NCI-H2171 (cell line): ENCODE results near the gene CCDC83.
"Not testable (repeated sequence)": the region's sequence is repeated elsewhere in the genome, so short reads cannot be mapped to it uniquely, and the experiment has no call there.

ENCODE experiments used
- DNase-seq: peaks from one replicate; lab custom pipeline; 2025; lab: John Stamatoyannopoulos, UW

CCDC83 gene

DNA sequence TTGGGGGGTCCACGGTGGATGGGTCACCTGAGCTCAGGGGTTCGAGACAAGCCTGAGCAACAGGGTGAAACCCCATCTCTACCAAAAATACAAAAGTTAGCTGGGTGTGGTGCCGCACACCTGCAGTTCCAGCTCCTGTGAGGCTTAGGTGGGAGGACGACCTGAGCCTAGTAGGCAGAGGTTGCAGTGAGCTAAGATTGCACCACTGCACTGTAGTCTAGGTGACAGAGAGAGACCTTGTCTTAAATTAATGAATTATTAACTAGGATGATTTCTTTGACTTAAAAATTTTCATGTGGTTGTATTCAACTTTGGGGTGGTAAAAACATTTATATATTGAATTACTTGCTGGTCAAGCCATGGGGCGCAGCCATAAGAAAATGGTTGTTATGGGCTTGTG is 33.9 kb downstream of the CCDC83 start:
- no peak for DNase-seq

DNA sequence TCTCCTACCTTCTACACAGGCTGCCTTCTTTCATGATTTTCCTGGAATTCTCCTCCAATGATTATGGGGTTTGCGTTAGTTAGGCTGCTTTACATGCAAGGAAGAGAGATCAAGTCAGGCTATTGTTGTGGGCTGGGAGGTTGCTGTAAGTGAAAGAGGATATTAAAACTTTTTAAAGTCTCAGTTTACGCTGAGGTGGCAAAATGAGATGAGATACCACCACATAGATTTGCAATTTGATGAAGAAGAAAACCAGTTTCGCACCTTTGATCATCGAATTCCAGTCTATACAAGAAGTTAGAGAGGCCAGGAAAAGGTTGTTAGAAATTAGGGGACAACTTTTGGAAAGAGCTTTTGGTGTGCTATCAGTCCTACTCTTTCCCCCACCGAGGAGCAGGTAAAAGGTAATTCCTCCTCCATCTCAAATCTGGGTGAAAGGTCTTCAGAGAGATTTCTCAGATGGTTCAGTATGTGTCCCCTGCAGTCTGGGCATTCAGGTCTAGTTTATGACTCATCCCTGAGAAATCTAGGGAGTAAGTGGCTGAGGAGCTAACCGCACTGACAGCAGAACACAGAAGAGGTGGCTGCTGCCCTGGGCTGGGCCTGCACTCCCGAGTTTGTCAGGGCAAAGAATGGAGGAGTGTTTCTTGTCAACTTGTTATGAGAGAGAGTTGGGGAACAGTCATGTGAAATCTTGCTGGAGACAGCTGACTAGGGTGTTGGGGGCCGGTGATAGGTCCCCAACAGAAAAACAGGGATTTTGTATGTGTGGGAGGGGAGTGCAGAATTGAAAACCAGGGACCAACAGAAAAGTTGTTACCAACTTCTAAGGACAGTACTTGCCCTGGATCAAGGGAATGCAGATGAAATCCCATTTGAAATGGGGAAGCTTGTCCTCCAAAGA is 34.7 kb downstream of the CCDC83 start:
- DNase-seq, result no peak

DNA sequence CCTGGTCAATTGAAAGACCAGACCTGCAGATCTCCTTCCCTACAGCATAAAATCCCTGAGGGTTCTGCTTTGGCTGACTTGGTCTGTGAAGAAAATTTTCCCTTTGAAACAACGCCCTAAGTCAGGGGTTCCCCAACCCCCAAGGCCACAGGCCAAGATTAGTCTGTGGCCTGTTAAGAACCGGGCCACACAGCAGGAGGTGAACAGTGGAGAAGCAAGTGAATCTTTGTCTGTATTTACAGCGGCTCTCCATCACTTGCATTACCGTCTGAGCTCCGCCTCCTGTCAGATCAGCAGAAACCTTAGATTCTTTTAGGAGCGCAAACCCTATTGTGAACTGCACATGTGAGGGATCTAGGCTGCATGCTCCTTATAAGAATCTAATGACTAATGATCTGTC is 38.2 kb downstream of the CCDC83 start:
- no peak for DNase-seq

DNA sequence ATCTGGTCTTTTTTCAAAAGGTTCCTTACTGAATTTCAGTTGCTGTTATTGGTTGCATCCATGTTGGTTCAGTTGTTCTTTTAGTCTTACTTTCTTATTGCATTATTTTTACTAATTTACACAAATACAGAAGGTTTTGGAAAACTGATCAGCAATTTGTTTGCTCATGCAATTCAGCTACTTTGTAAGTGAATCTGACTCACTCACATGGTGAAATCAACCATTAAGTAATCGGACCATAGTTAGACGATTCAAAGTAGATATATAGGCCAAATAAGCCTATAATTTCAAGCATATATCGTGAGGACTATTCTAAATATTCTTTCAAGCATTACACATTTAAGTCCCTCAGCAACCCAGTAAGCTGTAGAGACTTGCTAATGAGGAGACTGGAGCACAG is 41.7 kb downstream of the CCDC83 start:
- DNase-seq, result no peak

DNA sequence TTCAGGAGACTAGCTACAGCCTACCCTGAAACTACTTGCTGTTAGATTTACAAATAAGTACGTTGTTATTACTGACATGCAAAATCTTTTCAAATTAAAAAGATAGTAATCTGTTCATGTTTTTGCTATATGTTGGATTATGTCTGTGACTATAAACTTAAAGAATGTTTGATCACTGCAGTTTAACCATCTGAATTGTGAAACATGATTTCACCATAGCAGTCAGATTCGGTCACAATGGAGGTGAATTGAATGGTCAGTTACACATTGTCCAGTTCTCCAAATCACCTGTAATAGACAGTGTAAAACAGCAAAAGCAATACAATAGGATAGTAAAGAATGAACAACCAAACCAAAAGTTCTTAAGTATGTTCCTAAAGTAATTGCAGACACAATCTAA is 43.3 kb downstream of the CCDC83 start:
- DNase-seq, result no peak

DNA sequence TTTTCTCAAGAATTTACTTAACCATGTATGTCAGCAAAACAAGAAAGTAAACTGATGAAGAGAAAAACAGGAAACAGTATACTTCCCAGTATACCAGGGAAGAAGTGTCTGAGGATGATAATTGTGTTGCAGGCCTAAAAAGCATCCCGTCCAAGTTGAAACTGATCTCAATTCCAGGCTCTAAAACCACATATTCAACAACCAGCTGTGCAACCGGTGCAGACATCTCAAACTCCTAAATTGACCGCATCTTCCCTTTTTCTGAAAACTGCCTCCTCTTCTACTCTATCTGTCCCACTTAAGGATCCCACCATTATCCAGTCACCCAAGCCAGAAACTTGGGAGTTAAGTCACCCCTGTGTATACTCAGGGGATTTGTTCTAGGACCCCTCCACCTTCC is 47.2 kb downstream of the CCDC83 start:
- DNase-seq, result no peak

DNA sequence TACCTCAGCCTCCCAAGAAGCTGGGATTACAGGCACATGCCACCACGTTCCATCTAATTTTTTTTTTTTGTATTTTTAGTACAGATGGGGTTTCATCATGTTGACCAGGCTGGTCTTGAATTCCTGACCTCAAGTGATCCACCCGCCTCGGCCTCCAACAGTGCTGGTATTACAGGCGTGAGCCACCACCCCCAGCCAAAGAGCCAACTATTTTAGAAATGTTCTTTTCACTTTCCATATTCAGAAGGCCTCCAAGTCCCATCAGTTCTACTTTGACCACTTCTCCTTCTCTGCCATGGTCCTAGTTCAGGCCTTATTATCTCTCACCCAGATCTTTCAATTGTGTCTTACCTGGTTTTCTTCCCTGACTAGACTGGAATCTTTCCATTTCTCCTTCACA is 48.2 kb downstream of the CCDC83 start:
- DNase-seq, result no peak

DNA sequence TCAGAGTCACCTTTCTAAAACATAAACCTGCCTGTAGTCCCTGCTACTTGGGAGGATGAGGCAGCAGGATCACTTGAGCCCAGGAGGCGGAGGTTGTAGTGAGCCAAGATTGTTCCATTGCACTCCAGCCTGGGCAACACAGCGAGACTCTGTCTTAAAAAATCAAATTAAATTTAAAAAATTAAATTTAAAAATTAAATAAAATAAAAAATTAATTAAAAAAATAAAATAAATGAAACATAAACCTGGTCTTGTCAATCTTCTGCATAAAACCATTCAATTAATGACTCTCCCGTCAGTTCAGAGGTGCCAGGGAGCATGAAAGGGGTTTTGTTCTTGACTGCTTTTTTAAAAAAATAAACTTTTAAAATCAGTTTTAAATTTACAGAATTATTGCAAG is 48.6 kb downstream of the CCDC83 start:
- DNase-seq, result no peak

DNA sequence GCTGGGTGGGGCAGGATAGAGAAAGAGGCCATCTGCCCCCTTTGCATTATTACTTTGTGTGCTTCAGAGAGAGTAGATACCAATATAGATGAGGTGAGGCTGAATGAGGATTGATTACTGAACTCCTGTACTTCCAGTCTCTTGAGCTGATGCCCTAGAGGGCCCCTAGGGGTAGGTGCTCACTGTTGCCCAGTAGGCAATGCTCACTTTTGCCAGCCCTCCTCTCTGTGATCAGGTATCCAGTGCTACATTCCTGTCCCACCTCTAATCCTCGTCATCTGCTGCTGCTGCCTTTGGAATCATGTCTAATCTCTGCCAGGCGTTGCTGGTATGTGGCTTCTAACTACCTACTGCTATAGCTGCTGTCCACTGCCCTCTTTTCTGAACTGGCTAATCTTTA is 57.2 kb downstream of the CCDC83 start:
- DNase-seq, result no peak

DNA sequence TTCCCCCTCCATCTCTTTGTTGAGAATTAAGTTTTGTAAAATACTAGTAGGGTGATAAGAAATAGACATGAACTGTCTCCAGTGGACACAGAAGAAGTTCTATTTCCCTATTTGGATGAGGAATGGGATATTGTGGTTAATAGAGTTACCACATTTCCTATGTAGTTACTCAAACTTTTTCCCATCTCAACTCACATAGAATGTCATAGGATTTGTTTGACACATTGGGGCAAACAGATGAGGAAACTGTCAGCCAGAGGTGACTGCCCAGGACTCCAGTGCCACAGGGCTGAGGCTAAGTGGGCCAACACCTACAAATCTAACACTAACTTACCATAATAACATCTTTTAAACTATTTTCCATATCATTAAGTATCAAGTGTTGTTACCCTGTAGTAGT is 58.3 kb downstream of the CCDC83 start:
- no peak for DNase-seq

DNA sequence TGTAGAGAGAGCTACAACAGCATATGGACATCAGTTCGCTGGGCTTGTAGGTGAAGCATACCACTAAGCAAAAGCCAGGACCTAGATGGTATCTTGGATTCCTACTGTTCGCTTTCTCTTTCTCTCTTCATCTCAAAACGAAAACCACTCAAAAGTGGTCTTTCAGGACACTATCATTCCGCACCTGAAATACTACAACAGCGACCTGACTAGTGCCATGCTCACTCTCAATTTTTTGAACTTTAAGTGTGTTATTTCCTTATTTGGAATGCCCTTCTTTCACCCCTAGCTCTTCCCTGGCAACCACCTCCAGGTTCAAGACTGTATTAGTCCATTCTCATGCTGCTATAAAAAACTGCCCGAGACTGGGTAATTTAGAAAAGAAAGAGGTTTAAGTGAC is 59.2 kb downstream of the CCDC83 start:
- DNase-seq, result no peak

DNA sequence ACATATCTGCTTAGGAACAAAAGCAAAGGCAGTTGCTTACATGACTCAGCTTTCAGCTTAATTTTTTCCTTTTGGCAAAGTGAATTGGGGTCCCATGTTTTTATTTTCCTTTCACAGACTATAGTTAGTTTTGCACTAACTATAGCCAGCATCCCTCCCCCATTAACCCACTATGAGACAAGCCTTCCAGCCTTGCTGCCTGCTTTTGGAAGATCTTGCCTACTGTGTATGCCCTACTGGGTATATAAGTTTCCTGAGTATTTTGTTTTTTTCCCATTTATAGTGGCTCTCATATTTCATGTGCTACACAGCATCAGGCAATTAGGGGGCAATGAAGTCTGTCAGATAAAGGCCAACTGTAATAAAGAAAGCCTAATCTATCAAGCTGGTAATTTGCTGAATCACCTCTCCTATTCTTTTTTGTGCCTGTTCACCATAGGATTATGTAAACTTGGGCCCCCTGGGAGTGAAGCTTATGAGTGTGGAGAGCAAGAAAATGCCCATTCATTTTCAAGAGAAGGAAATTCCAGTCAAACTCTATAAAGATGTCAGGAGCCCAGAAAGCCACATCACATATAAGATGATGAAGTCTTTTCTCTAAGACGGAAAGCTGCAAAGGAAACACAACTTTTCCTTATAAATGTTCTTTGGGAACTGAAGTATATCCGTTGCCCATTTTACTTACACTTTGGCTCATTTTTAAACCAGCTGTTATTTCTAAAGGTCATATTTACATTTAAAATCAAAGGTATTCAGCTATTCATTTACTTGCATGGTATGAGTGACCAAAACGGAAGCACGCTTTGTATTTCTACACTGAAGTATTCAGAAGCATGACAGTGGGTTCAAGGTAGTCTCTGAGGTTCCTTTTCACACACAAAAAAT is 64.0 kb downstream of the CCDC83 start:
- peak; percentile 79 for DNase-seq

DNA sequence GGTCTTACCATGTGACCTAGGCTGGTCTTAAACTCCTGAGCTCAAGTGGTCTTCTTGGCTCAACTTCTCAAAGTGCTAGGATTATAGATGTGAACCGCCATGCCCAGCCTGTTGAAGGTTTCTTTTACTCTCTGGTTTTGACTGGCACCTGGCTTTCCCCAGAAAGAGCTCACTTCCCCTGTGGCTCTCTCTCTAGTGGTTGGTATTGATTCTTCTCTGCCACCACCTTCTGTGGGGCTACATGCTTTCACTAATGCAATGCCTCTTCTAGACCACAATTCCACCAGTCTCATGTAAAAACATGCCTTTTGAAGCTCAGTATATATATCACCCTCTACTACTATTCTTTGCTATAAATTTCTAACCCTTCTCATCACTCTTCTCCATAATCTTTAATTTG is 67.2 kb downstream of the CCDC83 start:
- no peak for DNase-seq

DNA sequence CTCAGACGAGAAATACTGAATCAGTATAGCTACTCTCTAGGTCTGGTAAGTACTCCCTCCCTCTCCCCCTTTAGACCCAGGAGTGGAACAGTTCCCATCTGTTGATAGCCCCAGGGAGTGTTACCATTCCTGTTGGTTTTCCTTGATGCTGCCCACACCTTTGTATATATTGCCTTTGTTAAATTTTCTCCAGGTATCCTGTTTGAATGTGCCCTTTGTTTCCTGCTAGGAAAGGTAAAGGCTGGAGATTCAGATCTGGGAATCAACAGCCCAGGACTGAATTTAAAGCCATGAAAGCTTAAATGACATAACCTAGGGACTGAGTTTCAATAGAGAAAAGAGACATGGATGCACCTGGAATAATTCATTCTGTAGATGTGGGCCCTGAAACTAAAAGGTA is 68.3 kb downstream of the CCDC83 start:
- DNase-seq, result no peak

DNA sequence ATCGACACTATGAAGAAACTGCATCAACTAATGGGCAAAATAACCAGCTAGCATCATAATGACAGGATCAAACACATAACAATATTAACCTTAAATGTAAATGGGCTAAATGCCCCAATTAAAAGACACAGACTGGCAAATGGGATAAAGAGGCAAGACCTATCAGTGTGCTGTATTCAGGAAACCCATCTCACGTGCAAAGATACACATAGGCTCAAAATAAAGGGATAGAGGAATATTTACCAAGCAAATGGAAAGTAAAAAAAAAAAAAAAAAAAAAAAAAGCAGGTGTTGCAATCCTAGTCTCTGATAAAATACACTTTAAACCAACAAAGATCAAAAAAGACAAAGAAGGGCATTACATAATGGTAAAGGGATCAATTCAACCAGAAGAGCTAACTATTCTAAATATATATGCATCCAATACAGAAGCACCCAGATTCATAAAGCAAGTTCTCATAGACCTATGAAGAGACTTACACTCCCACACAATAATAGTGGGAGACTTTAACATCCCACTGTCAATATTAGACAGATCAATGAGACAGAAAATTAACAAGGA is 71.6 kb downstream of the CCDC83 start:
- DNase-seq, result not testable (repeated sequence)

DNA sequence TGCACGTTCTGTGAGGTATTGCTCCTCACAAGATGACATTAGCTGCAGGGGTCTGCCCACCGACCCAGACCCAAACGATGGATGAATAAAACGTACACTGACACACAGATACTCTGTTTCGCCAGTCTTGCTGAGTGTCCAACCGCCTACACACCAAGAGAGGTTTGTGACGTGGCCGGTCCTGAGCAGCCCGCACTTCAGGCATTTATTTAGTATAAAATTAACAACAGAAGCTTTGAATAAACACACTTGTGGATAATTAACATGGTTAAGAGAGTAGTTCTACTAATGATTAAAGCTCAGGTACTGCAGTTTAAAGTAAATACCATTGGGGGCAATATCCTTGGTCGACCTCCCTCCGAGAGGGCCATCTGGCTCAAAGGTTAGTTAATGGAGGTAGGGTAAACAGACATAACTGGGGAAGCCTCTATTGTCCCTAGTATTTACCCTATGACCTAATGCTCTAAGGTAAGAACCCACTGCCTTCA is 75.7 kb downstream of the CCDC83 start:
- no peak for DNase-seq

DNA sequence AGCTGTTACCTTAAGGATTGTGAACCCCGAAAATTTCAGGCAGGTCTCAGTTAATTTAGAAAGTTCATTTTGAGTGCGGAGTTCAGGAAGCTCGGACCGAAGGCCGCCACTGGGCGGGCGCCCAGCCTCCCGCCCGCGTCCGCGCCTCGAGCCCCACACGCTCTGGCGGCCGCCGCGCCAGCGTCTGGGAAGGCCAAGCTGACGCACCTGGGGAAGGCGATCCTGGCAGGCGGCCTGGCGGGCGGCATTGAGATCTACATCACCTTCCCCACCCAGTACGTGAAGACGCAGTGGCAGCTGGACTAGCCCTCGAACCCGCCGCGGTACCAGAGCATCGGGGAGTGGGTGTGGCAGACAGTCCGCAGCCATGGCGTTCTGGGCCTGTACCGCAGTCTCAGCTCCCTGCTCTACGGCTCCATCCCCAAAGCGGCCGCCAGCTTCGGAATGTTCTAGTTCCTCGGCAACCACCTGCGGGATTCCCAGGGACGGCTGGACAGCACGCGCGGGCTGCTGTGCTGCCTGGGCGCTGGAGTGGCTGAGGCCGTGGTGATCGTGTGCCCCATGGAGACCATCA is 79.5 kb downstream of the CCDC83 start:
- DNase-seq, result no peak

DNA sequence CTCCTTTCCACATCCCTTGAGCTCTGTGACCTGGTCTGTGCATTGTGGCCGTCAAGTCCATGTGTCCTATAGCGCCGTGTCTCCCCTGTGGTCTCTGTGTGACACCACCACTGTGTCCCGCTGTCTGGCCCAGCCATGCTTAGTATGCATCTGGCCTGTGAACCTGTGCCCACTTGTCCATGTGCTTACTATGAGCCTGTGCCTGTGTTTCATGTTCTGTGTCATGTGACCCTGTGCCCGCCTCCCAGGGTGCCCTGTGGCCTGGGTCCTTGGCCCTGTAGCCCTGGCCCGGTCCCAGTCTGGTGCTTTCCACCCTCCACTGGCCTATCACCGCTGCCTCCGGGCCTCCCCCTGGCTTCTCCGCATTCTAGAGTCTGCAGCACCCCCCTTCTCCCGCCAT is 80.6 kb downstream of the CCDC83 start:
- DNase-seq, result no peak

DNA sequence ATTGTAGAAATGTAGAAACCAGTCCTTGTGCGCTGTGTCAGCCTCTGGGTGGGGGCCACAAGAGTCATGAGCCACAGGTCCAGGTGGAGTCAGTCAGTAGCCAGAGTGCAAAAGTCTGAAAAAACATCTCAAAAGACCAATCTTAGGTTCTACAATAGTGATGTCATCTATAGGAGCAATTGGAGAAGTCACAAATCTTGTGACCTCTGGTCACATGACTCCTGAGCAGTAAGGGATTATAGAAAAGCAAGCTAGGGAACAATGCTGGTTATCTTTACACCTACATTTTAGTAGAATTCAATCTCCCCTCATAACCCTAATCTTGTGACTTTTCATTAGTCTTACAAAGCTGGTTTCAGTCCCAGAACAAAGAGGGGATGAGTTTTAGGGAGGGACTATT is 82.7 kb downstream of the CCDC83 start:
- DNase-seq, result no peak

DNA sequence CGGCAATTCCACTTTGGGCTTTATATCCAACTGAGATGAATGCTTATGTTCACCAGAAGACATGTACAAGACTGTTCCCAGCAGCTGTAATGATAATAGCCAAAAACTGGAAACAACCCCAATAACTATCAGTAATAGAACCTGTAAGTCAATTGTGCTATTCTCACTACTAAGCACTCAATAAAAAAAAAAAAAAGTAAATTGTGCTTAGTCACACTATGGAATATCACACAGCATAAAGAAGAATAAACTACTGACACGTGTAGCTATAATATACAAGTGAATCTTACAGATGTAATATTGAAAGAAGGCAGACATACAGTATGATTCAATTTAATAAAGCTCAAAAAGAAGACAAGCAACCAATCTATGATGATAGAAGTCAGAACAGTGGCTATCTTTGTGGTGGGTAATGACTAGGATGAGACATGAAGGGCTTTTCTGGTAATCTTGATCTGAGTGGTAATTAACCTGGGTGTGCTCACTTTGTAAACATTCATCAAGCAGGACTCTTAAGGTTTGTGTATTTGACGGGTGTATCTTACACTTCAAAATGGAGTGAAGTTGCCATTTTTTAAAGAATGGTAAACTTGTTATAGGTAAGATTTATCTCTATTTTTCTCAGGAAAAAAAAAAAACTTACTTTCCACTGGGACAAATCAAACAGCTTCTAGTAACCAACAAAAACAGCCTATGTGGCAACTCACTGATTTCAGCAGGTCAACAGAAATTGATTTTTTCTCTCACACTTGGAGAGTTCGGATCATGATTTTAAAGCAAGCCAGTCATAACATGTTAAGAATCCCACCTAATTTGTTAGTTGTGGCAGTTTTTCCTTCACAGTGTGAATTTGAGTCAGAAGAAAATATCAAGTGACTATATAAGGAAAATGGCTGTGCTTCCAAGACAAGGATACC is 84.2 kb downstream of the CCDC83 start:
- DNase-seq, result no peak

DNA sequence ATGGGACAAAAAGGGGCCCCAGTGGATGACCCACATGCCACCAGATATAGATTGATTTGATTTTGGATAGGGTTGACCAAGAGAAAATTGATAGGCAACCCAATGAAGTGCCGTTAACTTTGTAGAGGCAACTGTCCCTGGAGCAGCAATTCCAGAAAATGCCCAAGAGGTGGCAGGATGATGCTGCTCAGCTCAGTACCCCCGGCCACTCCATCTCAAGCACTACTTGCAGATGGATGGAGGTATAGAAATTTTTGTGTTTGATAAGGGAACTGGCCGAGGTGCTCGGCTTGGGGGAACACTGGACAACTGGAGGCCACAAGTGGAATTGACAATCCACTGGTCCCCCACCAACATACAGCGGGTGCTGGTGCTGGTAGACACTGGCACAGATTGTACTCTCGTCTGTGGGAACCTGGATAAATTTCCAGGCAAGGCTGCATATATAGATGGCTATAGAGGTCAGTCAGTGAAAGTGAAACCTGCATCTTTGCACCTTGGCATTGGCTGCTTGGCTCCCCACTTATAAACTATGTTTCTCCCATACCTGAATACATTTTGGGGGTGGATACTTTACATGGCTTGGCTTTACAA is 86.3 kb downstream of the CCDC83 start:
- DNase-seq, result peak; percentile 71
